ENCODE results near the gene ZFHX3. TPM values are rescaled to one million over a fixed set of nuclear protein-coding genes. Genes with fewer than 3 reads are reported as not detected.

ZFHX3 gene
- total and polyA plus RNA-seq, 10 donors, result 0.47 to 18.5 (median 11.1) TPM

DNA sequence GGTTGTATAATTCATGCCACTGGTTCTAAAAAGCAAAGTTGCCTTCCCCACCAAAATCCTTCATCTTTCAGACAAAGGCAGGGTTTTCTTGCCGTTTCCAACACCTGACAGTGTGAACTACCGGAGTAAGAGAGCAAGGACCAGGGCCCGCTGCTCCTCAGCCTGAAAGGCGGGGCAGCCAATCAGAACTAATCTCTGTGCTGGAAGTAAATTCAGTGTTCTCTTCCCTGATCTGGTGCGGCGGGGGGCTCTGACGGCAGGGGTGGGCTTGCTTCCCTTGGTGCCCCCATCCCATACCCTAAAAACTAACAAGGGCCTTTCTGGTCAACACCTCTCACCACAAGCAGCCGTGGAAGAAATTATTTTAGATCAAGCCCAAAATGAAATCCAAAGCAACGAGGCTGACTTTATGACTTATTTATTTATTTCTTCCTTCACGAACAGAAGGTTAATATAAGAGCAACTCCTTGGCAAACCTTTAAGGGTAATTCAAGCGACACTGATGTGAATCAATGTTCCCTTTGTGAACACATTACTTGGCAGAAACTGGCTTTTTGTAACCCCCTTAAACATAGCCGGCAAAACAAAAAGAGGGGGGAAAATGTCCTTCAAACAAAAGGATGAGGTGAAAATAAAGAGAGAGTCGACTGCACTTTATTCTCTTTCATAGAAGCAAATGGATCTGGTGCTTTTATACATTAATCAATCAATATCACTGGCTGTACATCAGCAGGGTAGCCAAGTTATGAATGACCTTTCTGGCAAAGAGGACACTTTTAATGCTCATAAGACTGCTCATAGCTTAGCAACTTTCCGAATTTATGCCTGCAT lies 189.9 kb downstream of the ZFHX3 start:
- Histone ChIP-seq H3K4me1 (peaks cover 0 to 16% (median 10%) of the 10 kb centered on the region in 6 donors), H3K9me3 (no peaks in the 10 kb centered on the region), H3K4me3 (no peak overlapping the region), H3K27ac (peak overlapping the region in 6 of 8 donors; percentile 17 to 37 (median 27)), H3K27me3 (replicated peaks in 1 of 7) (no peaks in the 10 kb centered on the region), H3K36me3 (no peaks in the 10 kb centered on the region)
- TF ChIP-seq POLR2A (IDR thresholded peaks at IDR 0.05) (no peak), POLR2AphosphoS5 (IDR thresholded peaks at IDR 0.05) (no peak)
- TF ChIP-seq, protein P1, sequence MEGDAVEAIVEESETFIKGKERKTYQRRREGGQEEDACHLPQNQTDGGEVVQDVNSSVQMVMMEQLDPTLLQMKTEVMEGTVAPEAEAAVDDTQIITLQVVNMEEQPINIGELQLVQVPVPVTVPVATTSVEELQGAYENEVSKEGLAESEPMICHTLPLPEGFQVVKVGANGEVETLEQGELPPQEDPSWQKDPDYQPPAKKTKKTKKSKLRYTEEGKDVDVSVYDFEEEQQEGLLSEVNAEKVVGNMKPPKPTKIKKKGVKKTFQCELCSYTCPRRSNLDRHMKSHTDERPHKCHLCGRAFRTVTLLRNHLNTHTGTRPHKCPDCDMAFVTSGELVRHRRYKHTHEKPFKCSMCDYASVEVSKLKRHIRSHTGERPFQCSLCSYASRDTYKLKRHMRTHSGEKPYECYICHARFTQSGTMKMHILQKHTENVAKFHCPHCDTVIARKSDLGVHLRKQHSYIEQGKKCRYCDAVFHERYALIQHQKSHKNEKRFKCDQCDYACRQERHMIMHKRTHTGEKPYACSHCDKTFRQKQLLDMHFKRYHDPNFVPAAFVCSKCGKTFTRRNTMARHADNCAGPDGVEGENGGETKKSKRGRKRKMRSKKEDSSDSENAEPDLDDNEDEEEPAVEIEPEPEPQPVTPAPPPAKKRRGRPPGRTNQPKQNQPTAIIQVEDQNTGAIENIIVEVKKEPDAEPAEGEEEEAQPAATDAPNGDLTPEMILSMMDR (IDR thresholded peaks at IDR 0.05 in 8 of 11, conservative IDR thresholded peaks at IDR 0.05 in 3 of 11), result no peak
- DNase-seq, result no peak
- WGBS, 5 donors, result 87 to 95% (median 92%) methylated on average over 14 of the region's 14 CpGs
- intact Hi-C loops (cut with DNase I; ENCODE audit: low total_unique reads), result no loop called here

DNA sequence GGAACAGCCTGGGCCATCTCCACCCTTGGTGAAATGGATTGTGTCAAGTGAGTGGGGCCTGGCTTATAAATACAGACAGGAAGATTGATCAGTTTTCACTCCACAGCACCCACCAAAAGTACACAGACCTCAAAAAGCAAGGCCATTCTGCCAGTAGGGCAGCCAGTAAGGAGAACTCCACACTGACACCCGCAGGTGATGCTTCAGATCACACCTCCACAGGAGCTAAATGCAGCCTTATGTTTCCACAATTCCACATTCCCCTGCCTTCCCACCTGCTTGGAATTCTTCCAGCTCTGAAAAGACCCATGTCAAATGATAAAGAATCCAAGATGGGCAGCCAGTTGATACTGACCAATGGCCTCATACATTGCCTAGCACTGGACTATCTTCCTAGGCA lies 191.1 kb downstream of the ZFHX3 start:
- WGBS, 5 donors, result 92 to 100% (median 94%) methylated on average over 1 of the region's 1 CpG
- intact Hi-C loops (cut with DNase I; ENCODE audit: low total_unique reads), result no loop called here
- Histone ChIP-seq H3K27me3 (replicated peaks in 1 of 7) (no peaks in the 10 kb centered on the region), H3K4me3 (no peak overlapping the region), H3K9me3 (no peaks in the 10 kb centered on the region), H3K4me1 (peaks cover 0 to 20% (median 10%) of the 10 kb centered on the region in 6 donors), H3K36me3 (no peaks in the 10 kb centered on the region), H3K27ac (no peak overlapping the region)
- TF ChIP-seq, protein P1 (IDR thresholded peaks at IDR 0.05 in 8 of 11, conservative IDR thresholded peaks at IDR 0.05 in 3 of 11), result no peak
- TF ChIP-seq POLR2AphosphoS5 (IDR thresholded peaks at IDR 0.05) (no peak), POLR2A (IDR thresholded peaks at IDR 0.05) (no peak)
- DNase-seq, result no peak

DNA sequence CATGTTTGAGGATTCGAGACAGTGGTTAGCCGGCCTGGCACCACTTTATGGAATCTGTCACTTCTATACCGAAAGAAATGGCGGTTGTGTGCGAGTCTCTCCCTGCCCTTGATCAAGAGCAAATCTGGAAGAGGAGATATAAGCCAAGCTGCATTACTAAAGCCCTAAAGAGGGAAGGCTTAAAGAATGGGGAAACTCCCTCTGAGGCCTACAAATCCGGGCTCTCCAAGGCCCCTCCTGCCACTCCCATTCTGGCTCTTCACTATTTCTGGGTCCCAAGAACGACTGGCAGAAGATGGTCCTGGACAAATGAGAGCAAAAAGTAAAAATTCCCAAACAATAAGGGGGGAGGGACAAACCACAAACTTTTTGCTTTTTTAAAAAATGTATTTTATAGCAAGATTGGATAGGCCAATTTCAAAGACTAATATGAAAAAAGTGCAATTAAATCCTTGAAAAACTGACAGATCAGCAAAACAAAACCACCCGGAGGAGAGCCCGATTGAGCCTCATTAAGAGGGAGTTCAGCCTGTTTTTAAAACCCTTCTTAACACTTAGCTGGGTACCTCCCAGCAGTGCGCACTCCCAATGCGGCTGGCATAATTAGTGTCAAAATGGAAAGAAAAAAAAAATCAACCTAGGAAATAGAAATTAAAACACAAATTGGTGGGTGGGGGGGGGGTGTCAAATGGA lies 193.5 kb downstream of the ZFHX3 start:
- intact Hi-C loops (cut with DNase I; ENCODE audit: low total_unique reads), result no loop called here
- Histone ChIP-seq H3K27me3 (replicated peaks in 1 of 7) (no peaks in the 10 kb centered on the region), H3K36me3 (no peaks in the 10 kb centered on the region), H3K4me3 (no peak overlapping the region), H3K4me1 (peaks cover 0 to 25% (median 11%) of the 10 kb centered on the region in 6 donors), H3K27ac (no peak overlapping the region), H3K9me3 (no peaks in the 10 kb centered on the region)
- TF ChIP-seq POLR2AphosphoS5 (IDR thresholded peaks at IDR 0.05), result no peak
- TF ChIP-seq, protein P1 (IDR thresholded peaks at IDR 0.05 in 8 of 11, conservative IDR thresholded peaks at IDR 0.05 in 3 of 11), result no peak
- no peak for TF ChIP-seq POLR2A (IDR thresholded peaks at IDR 0.05)
- no peak for DNase-seq
- 71 to 79% (median 74%) methylated on average over 11 of the region's 11 CpGs for WGBS, 5 donors
